Measurements from ENCODE around the gene CCL11. TPM values are rescaled to one million over a fixed set of nuclear protein-coding genes. Genes with fewer than 3 reads are reported as not detected.
A peak's percentile ranks its signal among the peaks of the same experiment; 100 is the strongest.

The CCL11 gene
- total RNA-seq, 6 experiments from 2014 or later: not detected

DNA sequence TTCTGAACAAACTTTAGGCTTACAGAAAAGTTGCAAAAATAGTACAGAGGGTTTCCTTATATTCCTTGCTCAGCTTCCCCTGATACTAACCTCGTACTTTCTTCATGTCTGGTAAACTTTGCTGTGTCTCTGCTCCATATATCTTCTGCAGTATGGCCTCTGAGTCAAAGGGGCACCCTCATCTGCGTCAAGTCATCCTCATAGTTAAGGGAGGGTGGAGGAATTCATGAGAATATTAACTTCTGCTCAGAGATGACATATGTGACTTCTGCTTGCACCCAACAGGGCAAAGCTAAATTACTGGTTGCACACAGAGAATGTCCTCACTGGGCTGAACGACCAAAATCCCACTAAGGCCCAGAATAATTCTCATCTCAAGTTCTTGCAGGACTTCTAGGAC is 19.8 kb upstream of the CCL11 start:
- Mint-ChIP-seq H3K4me1 (ENCODE audit: low read depth) (peaks cover 19% of the 10 kb centered on the region), H3K9me3 (no peaks in the 10 kb centered on the region), H3K27me3 (ENCODE audit: insufficient read depth) (peaks cover 3% of the 10 kb centered on the region), H3K4me3 (no peak overlapping the region), H3K27ac (no peak overlapping the region), H3K36me3 (ENCODE audit: low read depth) (no peaks in the 10 kb centered on the region)
- DNase-seq: no peak
- TF ChIP-seq, protein P1, sequence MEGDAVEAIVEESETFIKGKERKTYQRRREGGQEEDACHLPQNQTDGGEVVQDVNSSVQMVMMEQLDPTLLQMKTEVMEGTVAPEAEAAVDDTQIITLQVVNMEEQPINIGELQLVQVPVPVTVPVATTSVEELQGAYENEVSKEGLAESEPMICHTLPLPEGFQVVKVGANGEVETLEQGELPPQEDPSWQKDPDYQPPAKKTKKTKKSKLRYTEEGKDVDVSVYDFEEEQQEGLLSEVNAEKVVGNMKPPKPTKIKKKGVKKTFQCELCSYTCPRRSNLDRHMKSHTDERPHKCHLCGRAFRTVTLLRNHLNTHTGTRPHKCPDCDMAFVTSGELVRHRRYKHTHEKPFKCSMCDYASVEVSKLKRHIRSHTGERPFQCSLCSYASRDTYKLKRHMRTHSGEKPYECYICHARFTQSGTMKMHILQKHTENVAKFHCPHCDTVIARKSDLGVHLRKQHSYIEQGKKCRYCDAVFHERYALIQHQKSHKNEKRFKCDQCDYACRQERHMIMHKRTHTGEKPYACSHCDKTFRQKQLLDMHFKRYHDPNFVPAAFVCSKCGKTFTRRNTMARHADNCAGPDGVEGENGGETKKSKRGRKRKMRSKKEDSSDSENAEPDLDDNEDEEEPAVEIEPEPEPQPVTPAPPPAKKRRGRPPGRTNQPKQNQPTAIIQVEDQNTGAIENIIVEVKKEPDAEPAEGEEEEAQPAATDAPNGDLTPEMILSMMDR (IDR thresholded peaks at IDR 0.05): no peak

DNA sequence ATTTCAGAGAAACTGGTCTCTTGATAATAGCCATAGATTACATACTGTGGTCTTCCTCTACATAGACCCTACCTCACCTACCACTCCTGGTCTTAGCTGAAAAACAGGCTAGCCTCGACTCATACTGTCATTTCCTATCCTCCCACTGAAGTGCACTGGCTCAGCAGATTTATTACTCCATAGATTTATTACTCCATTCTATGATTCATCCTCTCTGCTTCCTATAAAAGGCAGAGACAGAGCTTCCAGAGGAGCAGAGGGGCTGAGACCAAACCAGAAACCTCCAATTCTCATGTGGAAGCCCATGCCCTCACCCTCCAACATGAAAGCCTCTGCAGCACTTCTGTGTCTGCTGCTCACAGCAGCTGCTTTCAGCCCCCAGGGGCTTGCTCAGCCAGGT is 15.6 kb upstream of the CCL11 start, which contains the start of gene CCL7:
CCL7 (plus strand) TSS at position 253 of the 400 bp plus-strand sequence; CDS start at position 323, 70 bp downstream.
- Mint-ChIP-seq H3K27ac (no peak within 1 kb of the TSS), H3K4me3 (no peak within 1 kb of the TSS), H3K4me1 (ENCODE audit: low read depth) (peaks cover 19% of the 10 kb centered on the region), H3K9me3 (no peaks in the 10 kb centered on the region), H3K36me3 (ENCODE audit: low read depth) (no peaks in the 10 kb centered on the region), H3K27me3 (ENCODE audit: insufficient read depth) (peaks cover 3% of the 10 kb centered on the region)
- TF ChIP-seq, protein P1 (IDR thresholded peaks at IDR 0.05): no peak
- DNase-seq: peak; percentile 34

DNA sequence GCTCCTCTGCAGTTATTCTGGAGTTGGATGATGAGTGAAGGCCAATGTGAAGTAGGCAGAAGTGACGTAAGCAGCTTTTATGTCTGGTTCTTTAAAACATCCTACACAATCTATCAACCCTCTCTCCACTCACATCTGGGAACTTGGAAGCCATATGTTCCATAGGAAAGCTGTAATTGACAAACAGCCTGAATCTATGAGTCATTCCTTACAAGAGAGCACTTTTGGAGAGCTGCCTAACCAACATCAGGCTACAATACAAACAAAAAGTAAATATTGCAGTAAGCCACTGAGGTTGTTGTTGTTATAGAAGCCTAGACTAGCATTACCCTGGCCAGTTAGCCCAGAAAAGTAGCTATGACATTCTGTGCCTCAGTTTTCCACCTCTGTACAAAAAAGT is 9.7 kb upstream of the CCL11 start:
- Mint-ChIP-seq H3K36me3 (ENCODE audit: low read depth) (no peaks in the 10 kb centered on the region), H3K9me3 (no peaks in the 10 kb centered on the region), H3K4me3 (no peak overlapping the region), H3K27me3 (ENCODE audit: insufficient read depth) (peaks cover 9% of the 10 kb centered on the region), H3K27ac (no peak overlapping the region), H3K4me1 (ENCODE audit: low read depth) (peaks cover 10% of the 10 kb centered on the region)
- peak; percentile 88 for DNase-seq
- TF ChIP-seq, protein P1 (IDR thresholded peaks at IDR 0.05): no peak

DNA sequence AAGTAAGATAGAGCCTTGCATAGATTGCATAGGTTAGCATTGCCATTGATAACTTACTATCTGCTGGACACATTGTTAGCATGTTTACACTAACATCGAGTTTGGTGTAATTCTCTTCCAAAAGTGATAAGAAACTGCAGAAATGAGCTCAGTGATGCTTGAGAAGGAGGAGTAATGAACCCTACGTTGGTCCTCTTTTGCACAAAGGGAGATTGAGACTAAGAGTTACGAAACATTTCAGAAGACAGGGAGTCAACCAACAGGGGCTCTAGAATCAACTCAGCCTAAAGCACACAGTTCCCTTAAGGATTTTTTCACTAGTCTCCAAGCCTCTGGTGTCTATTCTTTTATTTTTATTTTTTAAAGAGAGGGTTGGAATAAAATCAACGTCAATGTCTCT is 8.7 kb upstream of the CCL11 start:
- Mint-ChIP-seq H3K27ac (no peak overlapping the region), H3K9me3 (no peaks in the 10 kb centered on the region), H3K4me1 (ENCODE audit: low read depth) (peaks cover 10% of the 10 kb centered on the region), H3K4me3 (no peak overlapping the region), H3K36me3 (ENCODE audit: low read depth) (no peaks in the 10 kb centered on the region), H3K27me3 (ENCODE audit: insufficient read depth) (peaks cover 16% of the 10 kb centered on the region)
- TF ChIP-seq, protein P1 (IDR thresholded peaks at IDR 0.05): no peak
- DNase-seq: no peak

DNA sequence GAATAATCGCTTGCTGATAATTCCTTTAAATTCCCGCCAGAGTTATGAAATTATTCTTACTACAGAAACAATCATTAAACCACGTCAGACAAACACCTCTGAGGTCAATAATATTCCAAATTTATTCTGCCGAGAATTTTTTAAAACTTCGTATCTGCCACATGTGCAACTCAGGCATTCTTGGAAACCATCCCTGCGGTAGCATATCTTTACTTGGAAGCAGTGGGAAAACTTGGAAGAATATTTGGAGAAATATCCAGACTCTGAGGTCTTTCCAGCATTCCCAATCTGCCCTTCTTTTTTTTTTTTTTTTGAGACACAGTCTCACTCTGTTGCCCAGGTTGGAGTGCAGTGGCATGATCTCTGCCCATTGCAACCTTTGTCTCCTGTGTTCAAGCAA is 2.0 kb upstream of the CCL11 start:
- no peaks in the 10 kb centered on the region for H3K36me3 Mint-ChIP-seq (ENCODE audit: low read depth)
- peaks cover 16% of the 10 kb centered on the region for H3K4me1 Mint-ChIP-seq (ENCODE audit: low read depth)
- DNase-seq: no peak
- H3K27me3 Mint-ChIP-seq (ENCODE audit: insufficient read depth): peaks cover 31% of the 10 kb centered on the region
- no peaks in the 10 kb centered on the region for H3K9me3 Mint-ChIP-seq
- H3K4me3 Mint-ChIP-seq: no peak overlapping the region
- TF ChIP-seq, protein P1 (IDR thresholded peaks at IDR 0.05): no peak
- no peak overlapping the region for H3K27ac Mint-ChIP-seq

DNA sequence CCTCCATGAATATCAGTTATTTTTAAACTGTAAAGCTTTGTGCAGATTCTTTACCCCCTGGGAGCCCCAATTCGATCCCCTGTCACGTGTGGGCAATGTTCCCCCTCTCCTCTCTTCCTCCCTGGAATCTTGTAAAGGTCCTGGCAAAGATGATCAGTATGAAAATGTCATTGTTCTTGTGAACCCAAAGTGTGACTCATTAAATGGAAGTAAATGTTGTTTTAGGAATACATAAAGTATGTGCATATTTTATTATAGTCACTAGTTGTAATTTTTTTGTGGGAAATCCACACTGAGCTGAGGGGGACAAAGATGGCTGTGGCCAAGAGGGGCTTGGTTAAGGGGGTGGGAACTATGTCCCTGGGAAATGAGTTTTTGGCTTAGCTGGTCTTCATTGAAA is 2.3 kb downstream of the CCL11 start:
- Mint-ChIP-seq H3K27me3 (ENCODE audit: insufficient read depth) (peaks cover 18% of the 10 kb centered on the region), H3K36me3 (ENCODE audit: low read depth) (no peaks in the 10 kb centered on the region), H3K27ac (no peak overlapping the region), H3K4me1 (ENCODE audit: low read depth) (peaks cover 18% of the 10 kb centered on the region), H3K9me3 (no peaks in the 10 kb centered on the region), H3K4me3 (peak overlapping the region; percentile 1; the same call in 1 of the 2 replicates)
- TF ChIP-seq, protein P1 (IDR thresholded peaks at IDR 0.05): no peak
- DNase-seq: no peak

All from HFFc6 (cell line).